GM18520 (cell line): ENCODE measurements around the gene DOCK6.

Experiments used
- ATAC-seq: cut with Tn5 transposase; IDR thresholded peaks from one replicate; pipeline ENCODE4 v1.9.1; 2021; ENCODE audit not compliant: unreplicated experiment

Gene DOCK6, protein sequence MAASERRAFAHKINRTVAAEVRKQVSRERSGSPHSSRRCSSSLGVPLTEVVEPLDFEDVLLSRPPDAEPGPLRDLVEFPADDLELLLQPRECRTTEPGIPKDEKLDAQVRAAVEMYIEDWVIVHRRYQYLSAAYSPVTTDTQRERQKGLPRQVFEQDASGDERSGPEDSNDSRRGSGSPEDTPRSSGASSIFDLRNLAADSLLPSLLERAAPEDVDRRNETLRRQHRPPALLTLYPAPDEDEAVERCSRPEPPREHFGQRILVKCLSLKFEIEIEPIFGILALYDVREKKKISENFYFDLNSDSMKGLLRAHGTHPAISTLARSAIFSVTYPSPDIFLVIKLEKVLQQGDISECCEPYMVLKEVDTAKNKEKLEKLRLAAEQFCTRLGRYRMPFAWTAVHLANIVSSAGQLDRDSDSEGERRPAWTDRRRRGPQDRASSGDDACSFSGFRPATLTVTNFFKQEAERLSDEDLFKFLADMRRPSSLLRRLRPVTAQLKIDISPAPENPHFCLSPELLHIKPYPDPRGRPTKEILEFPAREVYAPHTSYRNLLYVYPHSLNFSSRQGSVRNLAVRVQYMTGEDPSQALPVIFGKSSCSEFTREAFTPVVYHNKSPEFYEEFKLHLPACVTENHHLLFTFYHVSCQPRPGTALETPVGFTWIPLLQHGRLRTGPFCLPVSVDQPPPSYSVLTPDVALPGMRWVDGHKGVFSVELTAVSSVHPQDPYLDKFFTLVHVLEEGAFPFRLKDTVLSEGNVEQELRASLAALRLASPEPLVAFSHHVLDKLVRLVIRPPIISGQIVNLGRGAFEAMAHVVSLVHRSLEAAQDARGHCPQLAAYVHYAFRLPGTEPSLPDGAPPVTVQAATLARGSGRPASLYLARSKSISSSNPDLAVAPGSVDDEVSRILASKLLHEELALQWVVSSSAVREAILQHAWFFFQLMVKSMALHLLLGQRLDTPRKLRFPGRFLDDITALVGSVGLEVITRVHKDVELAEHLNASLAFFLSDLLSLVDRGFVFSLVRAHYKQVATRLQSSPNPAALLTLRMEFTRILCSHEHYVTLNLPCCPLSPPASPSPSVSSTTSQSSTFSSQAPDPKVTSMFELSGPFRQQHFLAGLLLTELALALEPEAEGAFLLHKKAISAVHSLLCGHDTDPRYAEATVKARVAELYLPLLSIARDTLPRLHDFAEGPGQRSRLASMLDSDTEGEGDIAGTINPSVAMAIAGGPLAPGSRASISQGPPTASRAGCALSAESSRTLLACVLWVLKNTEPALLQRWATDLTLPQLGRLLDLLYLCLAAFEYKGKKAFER (N-terminal part only)

GRCh38 chr19:11261971-11262839 lies at the start of gene DOCK6:
TSS of gene DOCK6 (minus strand) at chr19:11262524. CDS start at chr19:11262440, 84 bp downstream.
- no peak for ATAC-seq

DNA sequence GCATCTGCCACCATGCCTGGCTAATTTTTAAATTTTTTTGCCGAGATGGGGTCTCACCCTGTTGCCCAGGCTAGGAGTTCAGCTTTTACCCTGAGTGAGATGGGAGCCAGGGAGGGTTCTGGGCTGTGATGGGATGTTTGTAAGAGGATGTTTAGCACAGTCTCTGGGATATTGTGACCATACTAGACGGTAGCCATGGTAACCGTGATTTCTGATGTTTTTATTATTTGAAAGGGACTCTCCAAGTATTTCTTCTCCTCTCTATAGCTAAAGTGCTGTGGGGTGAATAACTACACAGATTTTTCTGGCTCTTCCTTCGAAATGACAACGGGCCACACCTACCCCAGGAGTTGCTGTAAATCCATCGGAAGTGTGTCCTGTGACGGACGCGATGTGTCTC lies 44.0 kb upstream of the DOCK6 start:
- ATAC-seq, result no peak

DNA sequence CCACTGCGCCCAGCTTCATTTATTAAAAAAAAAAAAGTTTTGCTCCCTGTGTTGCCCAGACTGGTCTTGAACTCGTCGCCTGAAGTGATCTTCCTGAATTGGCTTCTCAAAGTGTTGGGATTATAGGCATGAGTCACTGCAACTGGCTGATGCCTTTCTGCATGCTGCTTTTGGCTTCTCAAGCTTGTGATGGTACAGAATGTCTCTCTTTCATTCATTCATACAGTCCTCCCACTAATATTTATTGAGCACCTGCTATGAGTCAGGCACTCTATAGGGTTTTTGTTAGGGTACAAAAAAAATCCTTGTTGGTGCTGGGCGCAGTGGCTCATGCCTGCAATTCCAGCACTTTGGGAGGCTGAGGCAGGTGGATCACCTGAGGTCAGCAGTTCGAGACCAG lies 42.6 kb upstream of the DOCK6 start:
- no peak for ATAC-seq

GRCh38 chr19:11300811-11301120 lies 38.4 kb upstream of the DOCK6 start:
- ATAC-seq, result no peak

GRCh38 chr19:11299946-11300810 lies 37.9 kb upstream of the DOCK6 start:
- ATAC-seq, result no peak

DNA sequence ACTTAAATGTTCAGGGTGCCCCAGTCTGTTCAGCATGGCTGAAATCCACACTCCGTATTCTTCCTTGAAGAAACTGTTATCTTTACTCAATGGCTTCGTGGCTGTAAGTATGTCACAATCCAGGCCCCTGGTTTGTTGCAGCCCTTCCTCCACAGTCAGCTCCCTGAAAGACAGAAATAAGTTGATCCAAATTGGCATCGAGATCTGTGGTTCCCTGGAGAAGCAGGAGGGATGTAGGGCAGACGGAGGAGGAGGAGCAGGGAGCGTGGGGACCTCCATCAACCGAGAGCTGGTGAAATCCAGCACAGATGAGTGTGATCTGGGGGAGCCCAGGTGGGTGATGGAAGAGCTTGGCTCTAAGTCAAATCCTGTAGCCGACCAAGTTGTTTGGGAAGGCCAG lies 33.9 kb upstream of the DOCK6 start:
- ATAC-seq, result no peak

GRCh38 chr19:11295665-11296245 lies 33.4 kb upstream of the DOCK6 start, which contains the start of gene TSPAN16:
TSS of gene TSPAN16 (plus strand) at chr19:11296160. CDS start at chr19:11296298, 138 bp downstream.
- ATAC-seq, result no peak

DNA sequence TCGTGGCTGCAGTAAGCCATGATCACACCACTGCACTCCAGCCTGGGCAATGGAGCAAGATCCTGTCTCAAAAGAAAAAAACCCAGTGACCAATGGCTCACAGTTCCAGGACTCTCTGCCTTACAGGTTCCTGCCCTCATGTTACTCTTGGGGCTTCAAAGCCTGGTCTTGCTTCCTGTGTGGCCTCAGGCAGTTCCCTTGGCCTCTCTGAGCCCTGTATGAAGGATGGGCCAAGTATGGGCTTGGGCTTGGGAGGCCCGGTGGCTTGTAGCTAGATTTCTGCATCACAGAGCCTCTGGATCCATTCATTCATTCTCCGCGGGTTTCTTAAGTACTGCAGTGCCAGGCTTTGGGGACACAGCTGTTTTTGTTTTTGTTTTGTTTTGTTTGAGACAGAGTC lies 32.9 kb upstream of the DOCK6 start:
- no peak for ATAC-seq

DNA sequence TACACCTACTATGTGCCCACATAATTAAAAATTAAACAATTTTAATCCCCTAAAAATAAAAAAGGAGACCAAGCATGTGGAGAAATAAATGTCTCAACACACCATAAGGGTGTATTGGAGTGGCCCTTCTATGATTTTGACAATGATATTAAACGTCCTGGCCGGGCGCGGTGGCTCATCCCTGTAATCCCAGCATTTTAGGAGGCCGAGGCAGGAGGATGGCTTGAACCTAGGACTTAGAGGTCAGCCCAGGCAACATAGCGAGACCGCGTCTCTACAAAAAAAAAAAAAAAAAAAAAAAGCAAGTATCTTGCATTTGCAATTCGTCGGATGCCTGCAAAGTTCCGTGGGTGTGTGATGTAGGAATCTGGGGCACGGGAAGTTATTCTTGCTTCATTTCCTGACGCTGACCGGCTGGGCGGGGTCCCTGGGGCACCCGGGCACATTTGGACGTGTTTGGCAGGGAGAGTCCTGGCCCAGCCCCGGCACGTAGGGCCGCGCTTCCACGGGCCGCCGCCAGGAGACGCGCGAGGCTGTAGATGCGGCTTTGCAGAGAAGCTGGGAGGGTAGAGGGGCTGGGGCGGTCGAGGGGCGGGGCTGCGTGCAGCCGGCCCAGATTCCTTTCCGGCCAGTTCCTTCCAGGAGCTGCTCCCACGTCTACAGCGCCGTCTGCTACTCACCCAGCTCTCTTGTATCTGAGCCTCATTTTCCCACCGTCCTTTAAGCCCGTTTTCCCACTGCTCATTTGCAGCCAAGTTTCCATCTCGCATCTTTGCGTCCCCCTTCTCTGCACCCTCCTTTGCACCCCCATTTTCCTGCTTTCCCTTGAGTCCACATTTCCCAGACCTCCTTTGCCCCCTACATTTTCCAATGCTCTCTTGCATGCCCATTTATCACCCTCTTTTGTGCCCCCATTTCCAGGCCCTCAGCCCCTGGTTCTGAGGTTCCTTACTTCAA lies 31.4 kb upstream of the DOCK6 start:
- no peak for ATAC-seq

DNA sequence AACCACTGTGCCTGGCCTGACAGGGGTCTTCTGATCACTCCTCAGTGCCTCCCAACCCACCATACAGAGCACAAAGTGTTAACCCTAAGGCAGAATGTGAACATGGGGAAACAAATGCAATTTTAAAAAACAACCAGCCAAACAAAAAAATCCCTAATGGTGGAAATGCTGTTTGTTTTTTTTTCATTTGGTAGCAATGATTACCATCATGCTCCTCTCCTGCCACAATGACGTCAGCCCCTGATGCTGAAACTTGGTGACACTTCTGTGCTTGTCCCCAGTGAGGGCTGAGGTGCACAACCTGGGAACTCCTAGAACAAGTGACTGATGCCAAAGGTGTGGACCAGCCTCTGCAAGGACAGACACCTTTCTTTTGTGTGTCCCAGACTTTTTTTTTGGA lies 29.7 kb upstream of the DOCK6 start:
- ATAC-seq, result no peak

DNA sequence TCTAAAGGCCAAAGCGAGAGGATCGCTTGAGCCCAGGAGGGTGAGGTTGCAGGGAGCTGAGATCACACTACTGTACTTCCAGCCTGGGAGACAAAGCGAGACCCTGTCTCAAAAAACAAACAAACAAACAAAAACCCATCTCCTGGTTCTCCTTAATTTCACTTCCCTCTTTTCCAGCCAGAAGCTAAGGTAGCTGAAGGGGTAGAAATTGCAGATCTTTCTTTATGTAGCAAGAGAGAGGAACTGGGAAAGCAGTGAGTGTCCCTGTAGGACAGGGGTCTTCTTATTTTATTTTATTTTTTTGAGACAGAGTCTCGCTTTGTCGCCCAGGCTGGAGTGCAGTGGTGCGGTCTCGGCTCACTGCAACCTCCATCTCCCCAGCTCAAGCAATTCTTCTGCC lies 29.1 kb upstream of the DOCK6 start:
- ATAC-seq, result no peak

DNA sequence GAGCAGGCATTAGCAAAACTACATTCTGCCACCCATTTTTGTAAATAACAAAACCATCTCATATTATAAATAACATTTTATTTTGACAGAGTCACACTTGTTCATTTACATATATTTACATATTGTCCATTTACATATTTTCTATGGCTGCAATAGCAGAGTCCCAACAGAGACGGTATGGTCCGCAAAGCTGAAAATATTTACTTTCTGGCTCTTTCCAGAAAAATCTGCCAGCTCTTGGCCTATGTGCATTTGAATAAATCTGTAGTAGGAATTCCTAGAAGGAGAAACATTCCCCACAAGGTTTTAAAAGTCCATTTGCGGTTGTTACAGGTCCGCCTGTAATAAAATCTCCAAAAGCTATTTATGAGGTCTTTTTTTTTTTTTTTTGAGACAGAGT lies 27.9 kb upstream of the DOCK6 start:
- no peak for ATAC-seq

- ATAC-seq, result no peak
These were observed 26.0 kb upstream of the DOCK6 start for GRCh38 chr19:11288349-11288748.

- no peak for ATAC-seq
These were observed 24.1 kb upstream of the DOCK6 start for GRCh38 chr19:11286312-11286974.

- ATAC-seq, result no peak
These were observed 22.2 kb upstream of the DOCK6 start for GRCh38 chr19:11284515-11284914.

DNA sequence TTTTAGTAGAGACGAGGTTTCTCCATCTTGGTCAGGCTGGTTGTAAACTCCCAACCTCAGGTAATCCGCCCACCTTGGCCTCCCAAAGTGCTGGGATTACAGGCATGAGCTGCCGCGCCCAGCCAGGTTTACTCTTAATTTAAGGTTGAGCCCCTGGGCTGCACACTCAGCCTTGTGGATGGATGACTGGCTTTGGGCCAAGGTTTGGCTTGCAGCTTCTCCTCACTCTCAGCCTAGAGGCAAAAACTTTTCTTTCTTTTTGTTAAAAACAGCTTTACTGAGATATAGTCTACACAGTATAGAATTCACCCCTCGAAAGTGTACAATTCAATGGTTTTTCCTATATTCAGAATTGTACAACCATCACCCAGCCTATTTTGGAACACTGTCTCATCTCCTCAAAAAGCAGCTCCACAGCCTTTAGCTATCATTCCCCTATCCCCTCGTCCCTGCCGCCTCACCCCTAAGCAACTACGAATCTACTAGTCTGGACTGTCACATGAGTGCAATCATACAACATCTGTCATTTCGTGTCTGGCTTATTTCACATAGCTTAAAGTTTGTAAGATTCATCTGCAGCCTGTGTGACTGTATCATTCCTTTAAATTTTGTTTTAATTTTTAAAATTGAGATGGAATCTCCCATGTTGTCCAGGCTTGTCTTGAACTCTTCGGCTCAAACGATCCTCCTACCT lies 19.2 kb upstream of the DOCK6 start:
- ATAC-seq, result no peak
